IMR-90 (cell line): ENCODE data around the gene SIGLECL1. TPM values are rescaled to one million over a fixed set of nuclear protein-coding genes. Genes with fewer than 3 reads are reported as not detected.

Experiments used
- ATAC-seq: fragments of 200-7000 bp; cut with Tn5 transposase; 2 replicates; pipeline ENCODE4 v1.9.1; 2020; ENCODE audit warnings: low read depth, mild to moderate bottlenecking, moderate library complexity
- Bru-seq: library from RNA; stranded (reverse); fragments of 400-500 nt; gene quantifications from one replicate; lab custom pipeline; 2021; lab: Mats Ljungman, UMichigan
- BruChase-seq, 2 experiments: library from RNA; stranded (reverse); fragments of 400-500 nt; gene quantifications; one replicate each; lab custom pipeline; 2021; lab: Mats Ljungman, UMichigan
- BruUV-seq: library from RNA; stranded (reverse); fragments of 400-500 nt; replicated peaks from 2 replicates; lab custom pipeline; 2021; lab: Mats Ljungman, UMichigan
- CTCF ChIA-PET: fragments of 300-600 bp; formaldehyde crosslinking; extraction: SDS; loops from one replicate; lab custom pipeline; 2021; ENCODE audit warnings: antibody characterized with exemption; lab: Yijun Ruan, JAX
- POLR2A ChIA-PET: fragments of 300-600 bp; sonication (Branson Sonifier 250); formaldehyde crosslinking; loops from one replicate; lab custom pipeline; 2022; ENCODE audit warnings: antibody characterized with exemption; ENCODE audit not compliant: unreplicated experiment; lab: Charles Lee
- DNase-seq: peaks from one replicate; pipeline ENCODE4 v3.0.0; 2013
- H2AFZ ChIP-seq: replicated peaks from 2 replicates; pipeline ENCODE3; 2013; ENCODE audit warnings: low read length, mild to moderate bottlenecking; ENCODE audit not compliant: poor library complexity
- H2AK5ac ChIP-seq: 2 replicates; pipeline ENCODE4 v1.6.1; 2013; ENCODE audit warnings: low read depth, low read length, inconsistent platforms
- H2AK9ac ChIP-seq: replicated peaks from 2 replicates; pipeline ENCODE3; 2013; ENCODE audit warnings: mild to moderate bottlenecking, low read depth, low read length, moderate library complexity; ENCODE audit not compliant: poor library complexity
- H2BK120ac ChIP-seq: 2 replicates; pipeline ENCODE4 v1.6.1; 2013; ENCODE audit warnings: low read depth, low read length, inconsistent platforms
- H2BK15ac ChIP-seq: 3 replicates; pipeline ENCODE4 v1.6.1; 2013; ENCODE audit warnings: low read depth, low read length, inconsistent platforms
- H2BK20ac ChIP-seq: 2 replicates; pipeline ENCODE4 v1.6.1; 2013; ENCODE audit warnings: low read depth, mild to moderate bottlenecking, inconsistent platforms, low read length, moderate library complexity
- H2BK5ac ChIP-seq: 2 replicates; pipeline ENCODE4 v1.6.1; 2013; ENCODE audit warnings: mild to moderate bottlenecking, low read depth, low read length, inconsistent platforms; ENCODE audit not compliant: poor library complexity, severe bottlenecking
- H3K14ac ChIP-seq: replicated peaks from 2 replicates; pipeline ENCODE4 v1.6.1; 2013; ENCODE audit warnings: low read depth, low read length, inconsistent platforms
- H3K18ac ChIP-seq: 2 replicates; pipeline ENCODE4 v1.6.1; 2013; ENCODE audit warnings: low read depth, low read length, control low read depth
- H3K23ac ChIP-seq: 2 replicates; pipeline ENCODE4 v1.6.1; 2013; ENCODE audit warnings: low read depth, low read length, inconsistent platforms
- H3K27ac ChIP-seq: 2 replicates; pipeline ENCODE4 v1.5.1; 2013; ENCODE audit warnings: mild to moderate bottlenecking, control low read depth, low read length; ENCODE audit not compliant: insufficient read depth
- H3K27me3 ChIP-seq: 2 replicates; pipeline ENCODE4 v1.6.1; 2013; ENCODE audit warnings: low read length; ENCODE audit not compliant: control insufficient read depth, insufficient read depth
- H3K36me3 ChIP-seq: 2 replicates; pipeline ENCODE4 v1.6.1; 2013; ENCODE audit warnings: low read length, mixed read lengths; ENCODE audit not compliant: control insufficient read depth, insufficient read depth
- H3K4ac ChIP-seq: 2 replicates; pipeline ENCODE4 v1.6.1; 2013; ENCODE audit warnings: low read depth, low read length, inconsistent platforms
- H3K4me1 ChIP-seq: 2 replicates; pipeline ENCODE4 v1.6.1; 2013; ENCODE audit warnings: low read length, mixed read lengths; ENCODE audit not compliant: control insufficient read depth, insufficient read depth
- H3K4me2 ChIP-seq: 2 replicates; pipeline ENCODE4 v1.6.1; 2013; ENCODE audit warnings: low read depth, mild to moderate bottlenecking, control low read depth, low read length, moderate library complexity
- H3K4me3 ChIP-seq: 2 replicates; pipeline ENCODE4 v1.5.1; 2013; ENCODE audit warnings: low read depth, mild to moderate bottlenecking, control low read depth, low read length, moderate library complexity; ENCODE audit not compliant: insufficient read depth
- H3K56ac ChIP-seq: 2 replicates; pipeline ENCODE4 v1.6.1; 2013; ENCODE audit warnings: low read length, inconsistent platforms; ENCODE audit not compliant: insufficient read depth; ENCODE audit errors: extremely low read depth
- H3K79me1 ChIP-seq, 2 experiments: 2 replicates each; pipeline ENCODE4 v1.6.1; 2013; ENCODE audit warnings: low read length in 2 of 2, inconsistent platforms in 1 of 2, low read depth in 1 of 2
- H3K9ac ChIP-seq: 2 replicates; pipeline ENCODE4 v1.6.1; 2013; ENCODE audit warnings: low read depth, low read length, control low read depth
- H3K9me1 ChIP-seq: 2 replicates; pipeline ENCODE4 v1.6.1; 2013; ENCODE audit warnings: low read length, inconsistent platforms; ENCODE audit not compliant: insufficient read depth
- H3K9me3 ChIP-seq: 2 replicates; pipeline ENCODE4 v1.6.1; 2013; ENCODE audit warnings: low read length; ENCODE audit not compliant: control insufficient read depth, insufficient read depth
- H4K20me1 ChIP-seq: 2 replicates; pipeline ENCODE4 v1.6.1; 2013; ENCODE audit warnings: low read length, inconsistent platforms; ENCODE audit not compliant: insufficient read depth
- H4K5ac ChIP-seq: 2 replicates; pipeline ENCODE4 v1.6.1; 2013; ENCODE audit warnings: mild to moderate bottlenecking, low read depth, low read length, control low read depth
- H4K8ac ChIP-seq, 2 experiments: 2 replicates each; pipeline ENCODE4 v1.6.1; 2013; ENCODE audit warnings: low read depth in 2 of 2, low read length in 2 of 2, control low read depth in 1 of 2, inconsistent platforms in 1 of 2
- H4K91ac ChIP-seq: 2 replicates; pipeline ENCODE4 v1.6.1; 2013; ENCODE audit warnings: low read depth, low read length, inconsistent platforms; ENCODE audit not compliant: insufficient read depth
- POLR2A ChIP-seq: IDR thresholded peaks from 2 replicates; pipeline ENCODE4 v1.6.1; 2012; ENCODE audit warnings: mild to moderate bottlenecking, low read depth, low read length
- RAD21 ChIP-seq: IDR thresholded peaks from 2 replicates; pipeline ENCODE4 v1.6.1; 2012; ENCODE audit warnings: low read length, improper control_type of control experiment
- USF2 ChIP-seq: fragments of 150-350 bp; IDR thresholded peaks from 2 replicates; pipeline ENCODE4 v1.6.1; 2017; ENCODE audit warnings: mild to moderate bottlenecking, antibody characterized with exemption, low read length, low read depth
- WGBS, 2 experiments: methylation state at CpG; one replicate each; pipeline versions ENCODE4 v1.1.5 to v1.1.7; 2013; ENCODE audit warnings: missing lambda C conversion rate in 2 of 2; ENCODE audit not compliant: insufficient read length in 1 of 2; ENCODE audit errors: extremely low coverage in 2 of 2; 5-methylcytosine and 5-hydroxymethylcytosine counted together
- dilution Hi-C: fragments of 300-500 bp; cut with HindIII; formaldehyde crosslinking; loops from one replicate; pipeline ENCODE4 v1.14.3; 2018; ENCODE audit warnings: low sequenced_read_pairs; ENCODE audit not compliant: unreplicated experiment
- in situ Hi-C: fragments of 300-500 bp; cut with MboI; formaldehyde crosslinking; loops from 3 replicates; pipeline ENCODE4 v1.14.3; 2019; ENCODE audit warnings: low sequenced_read_pairs, inconsistent platforms, mixed read lengths
- intact Hi-C: fragments of 100-400 bp; cut with micrococcal nuclease; formaldehyde crosslinking; loops from 2 replicates; pipeline ENCODE4 v1.10.0; 2022
- long read RNA-seq: library from polyadenylated mRNA; unstranded; transcript quantifications from one replicate; pipeline ENCODE4 v2.0.0, GENCODE V29; 2021; ENCODE audit not compliant: unreplicated experiment
- polyA plus RNA-seq, 3 experiments: library from polyadenylated mRNA; depleted of rRNA; stranded (reverse); fragments of >200 nt; gene quantifications; 2 replicates each; pipeline ENCODE4 v1.2.3, GENCODE V29; 2012; ENCODE audit warnings: low replicate concordance in 1 of 3
- total RNA-seq: library from RNA; depleted of rRNA; stranded (reverse); fragments of >200 nt; gene quantifications from 2 replicates; pipeline ENCODE4 v1.2.3, GENCODE V29; 2012; rRNA removed

SIGLECL1 gene
- total RNA-seq (not detected in 2 replicates), polyA plus RNA-seq (2012; rRNA removed) (not detected in 2 replicates), Bru-seq, nascent RNA (not detected), BruChase-seq, experiment 1, labeled RNA remaining after a 6-hour chase (not detected), BruChase-seq, experiment 2, labeled RNA remaining after a 2-hour chase (not detected)
- polyA plus RNA-seq (2012; cell fraction: cytosol; rRNA removed), result not detected in 2 replicates
- polyA plus RNA-seq (2012; cell fraction: nucleus; rRNA removed; ENCODE audit: low replicate concordance), result not detected in 2 replicates
- long read RNA-seq, result 0 reads

GRCh38 chr19:51250786-51251467 is at the start of gene SIGLECL1:
Gene SIGLECL1, plus strand, starts transcription at chr19:51251080. Its CDS starts 12,993 bp downstream, at chr19:51264073.
- Histone ChIP-seq H3K4ac (no peak within 1 kb of the TSS), H3K4me1 (no peaks in the 10 kb centered on the region), H3K18ac (no peak within 1 kb of the TSS), H2AK5ac (no peak within 1 kb of the TSS), H3K14ac (no peak within 1 kb of the TSS), H3K23ac (no peak within 1 kb of the TSS), H2BK20ac (no peak within 1 kb of the TSS), H3K36me3 (no peaks in the 10 kb centered on the region), H3K27me3 (no peaks in the 10 kb centered on the region), H3K9me3 (peaks cover 5% of the 10 kb centered on the region; the same call in 1 of the 2 replicates), H3K79me1 (no peaks in the 10 kb centered on the region), H3K4me2 (no peak within 1 kb of the TSS), H4K8ac (no peak within 1 kb of the TSS), H3K4me3 (no peak within 1 kb of the TSS), H4K5ac (no peak within 1 kb of the TSS), H2AFZ (no peak within 1 kb of the TSS), H3K27ac (no peak within 1 kb of the TSS), H4K20me1 (no peaks in the 10 kb centered on the region), H3K9ac (no peak within 1 kb of the TSS), H2BK15ac (no peak within 1 kb of the TSS), H2AK9ac (no peak within 1 kb of the TSS), H2BK5ac (no peak within 1 kb of the TSS), H4K91ac (no peak within 1 kb of the TSS), H3K9me1 (no peaks in the 10 kb centered on the region), H3K56ac (no peak within 1 kb of the TSS), H2BK120ac (no peak within 1 kb of the TSS)
- ATAC-seq (no peak), DNase-seq (no peak)
- in situ Hi-C loops (no loop called here), dilution Hi-C loops (no loop called here), intact Hi-C loops (no loop called here)
- 82% methylated on average over 23 of the region's 23 CpGs; no CpG with 5 or more reads in 1 of the 2 experiments for WGBS, 2 experiments
- BruUV-seq, result no TSS peak
- ChIA-PET CTCF (no interaction called here), POLR2A (no interaction called here)
- TF ChIP-seq POLR2A, result no peak
- TF ChIP-seq USF2, result no peak
- no peak for TF ChIP-seq RAD21
